ENCODE measurements around the gene RNASEH2A. TPM values are rescaled to one million over a fixed set of nuclear protein-coding genes. Genes with fewer than 3 reads are reported as not detected.
A peak's percentile ranks its signal among the peaks of the same experiment; 100 is the strongest.

Gene RNASEH2A
- total RNA-seq, 3 donors from 2014 or later (not counting 1 experiment from before 2014, with no cell fraction given), result 6.6 to 8.7 (median 7.4) TPM

DNA sequence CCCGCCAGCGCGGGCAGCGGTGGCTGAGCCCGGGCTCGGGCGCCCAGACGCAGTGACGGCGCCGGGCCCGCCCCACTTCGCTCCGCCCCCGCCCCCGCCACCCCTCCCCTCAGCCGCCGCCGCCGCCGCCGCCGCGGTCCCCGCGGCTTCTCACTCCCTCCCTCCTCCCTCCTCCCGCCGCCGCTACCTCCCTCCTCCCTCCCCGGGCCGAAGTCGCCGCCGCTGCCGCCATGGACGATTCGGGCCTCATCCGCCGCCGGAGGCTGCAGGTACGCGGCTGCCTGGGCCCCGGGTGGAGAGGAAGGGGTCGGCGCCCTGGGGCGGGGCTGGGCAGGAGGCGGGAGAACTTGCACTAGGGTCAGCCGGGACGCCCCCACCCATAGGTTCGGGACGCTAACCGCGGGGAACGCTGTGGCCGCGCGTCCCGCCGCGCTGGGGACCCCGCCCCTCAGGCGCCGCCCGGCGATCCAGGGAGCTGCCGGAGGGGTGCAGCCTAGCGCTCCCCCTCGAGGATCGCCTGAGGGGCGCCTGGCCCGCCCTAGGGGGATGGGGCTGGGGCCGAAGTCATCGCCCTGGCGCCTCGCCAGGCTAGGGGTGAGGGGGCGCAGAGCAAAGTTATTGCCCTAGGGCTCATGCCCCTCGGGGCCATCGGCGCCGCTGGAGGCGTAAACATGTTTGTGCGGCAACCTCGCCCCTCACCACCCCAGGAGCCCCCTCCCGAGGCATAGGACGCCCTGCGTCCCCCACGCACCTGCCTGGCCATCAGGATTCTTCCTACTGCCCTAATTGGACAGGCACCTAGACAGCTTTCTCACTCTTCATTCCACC lies 27.6 kb downstream of the RNASEH2A start:
- Mint-ChIP-seq H3K36me3 (no peaks in the 10 kb centered on the region), H3K4me1 (peaks cover 17 to 38% of the 10 kb centered on the region in 2 donors), H3K27ac (no peak overlapping the region), H3K9me3 (peaks cover 0 to 2% of the 10 kb centered on the region in 2 donors), H3K4me3 (peak overlapping the region; percentile 67), H3K27me3 (ENCODE audit: low read depth in 2 of 2) (peaks cover 56 to 62% of the 10 kb centered on the region in 2 donors)
- H3K9me3 ChIP-seq (ENCODE audit: control insufficient read depth, insufficient read depth, low read length), result peaks cover 7% of the 10 kb centered on the region
- no peak overlapping the region for H3K27ac ChIP-seq (ENCODE audit: low read length)
- intact Hi-C loops (cut with micrococcal nuclease), result no loop called here
- H3K27me3 ChIP-seq (ENCODE audit: control insufficient read depth, insufficient read depth, low read length), result peaks cover 77% of the 10 kb centered on the region
- TF ChIP-seq, protein P1, sequence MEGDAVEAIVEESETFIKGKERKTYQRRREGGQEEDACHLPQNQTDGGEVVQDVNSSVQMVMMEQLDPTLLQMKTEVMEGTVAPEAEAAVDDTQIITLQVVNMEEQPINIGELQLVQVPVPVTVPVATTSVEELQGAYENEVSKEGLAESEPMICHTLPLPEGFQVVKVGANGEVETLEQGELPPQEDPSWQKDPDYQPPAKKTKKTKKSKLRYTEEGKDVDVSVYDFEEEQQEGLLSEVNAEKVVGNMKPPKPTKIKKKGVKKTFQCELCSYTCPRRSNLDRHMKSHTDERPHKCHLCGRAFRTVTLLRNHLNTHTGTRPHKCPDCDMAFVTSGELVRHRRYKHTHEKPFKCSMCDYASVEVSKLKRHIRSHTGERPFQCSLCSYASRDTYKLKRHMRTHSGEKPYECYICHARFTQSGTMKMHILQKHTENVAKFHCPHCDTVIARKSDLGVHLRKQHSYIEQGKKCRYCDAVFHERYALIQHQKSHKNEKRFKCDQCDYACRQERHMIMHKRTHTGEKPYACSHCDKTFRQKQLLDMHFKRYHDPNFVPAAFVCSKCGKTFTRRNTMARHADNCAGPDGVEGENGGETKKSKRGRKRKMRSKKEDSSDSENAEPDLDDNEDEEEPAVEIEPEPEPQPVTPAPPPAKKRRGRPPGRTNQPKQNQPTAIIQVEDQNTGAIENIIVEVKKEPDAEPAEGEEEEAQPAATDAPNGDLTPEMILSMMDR (IDR thresholded peaks at IDR 0.05), result no peak
- no peaks in the 10 kb centered on the region for H3K36me3 ChIP-seq (ENCODE audit: control insufficient read depth, insufficient read depth, low read length)
- H3K4me1 ChIP-seq (ENCODE audit: control insufficient read depth, insufficient read depth, low read length), result peaks cover 39% of the 10 kb centered on the region
- DNase-seq (peak; percentile 36 to 63), ATAC-seq (peak in 2 of 3 donors; percentile 32 to 48)
- 2% methylated on average over 65 of the region's 87 CpGs for WGBS (ENCODE audit: insufficient coverage)
- H3K4me3 ChIP-seq (ENCODE audit: low read length), result no peak overlapping the region

DNA sequence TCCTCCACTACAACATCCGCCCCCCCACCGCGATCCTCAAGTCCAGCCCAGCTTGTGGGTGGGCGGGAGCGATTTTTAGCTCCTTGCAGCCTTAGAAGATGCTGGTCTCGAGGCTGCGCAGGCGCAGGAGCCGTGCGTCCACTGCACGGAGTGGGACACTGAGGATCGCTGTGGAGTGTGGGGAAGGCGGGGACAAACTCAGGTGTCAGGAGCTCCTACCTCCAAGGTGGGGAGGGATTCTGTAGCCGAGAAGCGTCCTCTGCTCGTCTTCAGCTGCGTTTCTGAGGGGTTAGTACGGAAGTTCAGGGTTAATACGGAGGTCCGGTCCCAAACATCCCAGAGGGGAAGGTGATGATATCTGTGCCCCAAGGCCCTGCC lies 28.2 kb downstream of the RNASEH2A start, which contains the start of gene RTBDN:
TSS of gene RTBDN (minus strand) at position 14 of the 378 bp plus-strand sequence. CDS start 4,600 bp downstream, outside the sequence.
- Histone ChIP-seq H3K9me3 (ENCODE audit: control insufficient read depth, insufficient read depth, low read length) (peaks cover 7% of the 10 kb centered on the region), H3K4me1 (ENCODE audit: control insufficient read depth, insufficient read depth, low read length) (peaks cover 42% of the 10 kb centered on the region), H3K27me3 (ENCODE audit: control insufficient read depth, insufficient read depth, low read length) (peaks cover 83% of the 10 kb centered on the region), H3K4me3 (ENCODE audit: low read length) (no peak within 1 kb of the TSS), H3K36me3 (ENCODE audit: control insufficient read depth, insufficient read depth, low read length) (no peaks in the 10 kb centered on the region), H3K27ac (ENCODE audit: low read length) (no peak within 1 kb of the TSS)
- peak within 1 kb of the TSS; percentile 71 for H3K4me3 Mint-ChIP-seq
- TF ChIP-seq, protein P1 (IDR thresholded peaks at IDR 0.05), result no peak
- H3K9me3 Mint-ChIP-seq, result peaks cover 0 to 2% of the 10 kb centered on the region in 2 donors
- 13% methylated on average over 20 of the region's 20 CpGs for WGBS (ENCODE audit: insufficient coverage)
- no peak within 1 kb of the TSS for H3K27ac Mint-ChIP-seq
- H3K27me3 Mint-ChIP-seq (ENCODE audit: low read depth in 2 of 2), result peaks cover 59 to 63% of the 10 kb centered on the region in 2 donors
- H3K36me3 Mint-ChIP-seq, result no peaks in the 10 kb centered on the region
- peaks cover 23 to 43% of the 10 kb centered on the region in 2 donors for H3K4me1 Mint-ChIP-seq
- intact Hi-C loops (cut with micrococcal nuclease), result no loop called here
- peak in 1 of 2 donors; percentile 34 for DNase-seq
- ATAC-seq, result no peak

GRCh38 chr19:12834976-12835757 lies 28.8 kb downstream of the RNASEH2A start:
- intact Hi-C loops (cut with micrococcal nuclease), result no loop called here
- ATAC-seq (no peak), DNase-seq (peak in 1 of 2 donors; percentile 58)

More at GRCh38 chr19:12834976-12835757, 28.8 kb downstream of the RNASEH2A start:
- Histone ChIP-seq H3K4me3 (ENCODE audit: low read length) (no peak overlapping the region), H3K9me3 (ENCODE audit: control insufficient read depth, insufficient read depth, low read length) (peaks cover 7% of the 10 kb centered on the region), H3K27ac (ENCODE audit: low read length) (no peak overlapping the region), H3K36me3 (ENCODE audit: control insufficient read depth, insufficient read depth, low read length) (no peaks in the 10 kb centered on the region), H3K4me1 (ENCODE audit: control insufficient read depth, insufficient read depth, low read length) (peaks cover 42% of the 10 kb centered on the region), H3K27me3 (ENCODE audit: control insufficient read depth, insufficient read depth, low read length) (peaks cover 84% of the 10 kb centered on the region)
- peaks cover 24 to 44% of the 10 kb centered on the region in 2 donors for H3K4me1 Mint-ChIP-seq
- H3K27me3 Mint-ChIP-seq (ENCODE audit: low read depth in 2 of 2), result peaks cover 58 to 62% of the 10 kb centered on the region in 2 donors
- no peak overlapping the region for H3K27ac Mint-ChIP-seq
- H3K9me3 Mint-ChIP-seq, result peaks cover 0 to 2% of the 10 kb centered on the region in 2 donors
- 16% methylated on average over 39 of the region's 39 CpGs for whole genome bisulfite sequencing (ENCODE audit: insufficient coverage)
- peak overlapping the region; percentile 67 for H3K4me3 Mint-ChIP-seq
- no peaks in the 10 kb centered on the region for H3K36me3 Mint-ChIP-seq
- TF ChIP-seq, protein P1 (IDR thresholded peaks at IDR 0.05), result no peak

Measured in natural killer cell (primary cell).